ENCODE measurements around the gene MAPT. TPM values are rescaled to one million over a fixed set of nuclear protein-coding genes. Genes with fewer than 3 reads are reported as not detected.
A peak's percentile ranks its signal among the peaks of the same experiment; 100 is the strongest.

The MAPT gene
- total RNA-seq, 4 donors from 2014 or later, result 70.3 to 120 (median 82.8) TPM

DNA sequence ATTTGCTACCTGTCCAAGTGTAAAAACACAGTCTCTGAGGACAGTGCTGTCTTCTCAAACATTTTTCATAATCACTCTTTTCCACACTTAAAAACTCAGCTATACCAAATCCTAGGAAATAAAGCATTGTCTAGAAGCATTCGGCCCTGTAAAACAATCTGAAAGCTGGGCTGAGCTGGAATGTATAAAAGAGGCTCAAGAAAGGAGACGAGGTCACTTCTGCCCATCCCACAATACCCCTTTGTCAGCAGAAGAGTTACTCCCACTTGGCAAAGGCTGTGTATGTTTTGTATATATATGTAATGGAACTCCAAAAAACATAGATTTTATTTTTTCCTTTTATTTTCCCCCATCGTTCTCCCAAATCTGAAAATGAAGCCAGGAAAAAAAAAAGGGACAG lies 148.6 kb downstream of the MAPT start:
- intact Hi-C loops (cut with DNase I; ENCODE audit: low total_unique reads), result no loop called here
- no peaks in the 10 kb centered on the region for H3K9me3 ChIP-seq
- peaks cover 51 to 59% of the 10 kb centered on the region in 2 donors for H3K4me1 ChIP-seq
- H3K27ac ChIP-seq, result peak overlapping the region; percentile 65 to 77 (median 75)
- no peak for ATAC-seq
- H3K36me3 ChIP-seq, result peaks cover 0 to 27% of the 10 kb centered on the region in 2 donors
- no peak for DNase-seq
- in situ Hi-C loops (cut with MboI; ENCODE audit: low sequenced_read_pairs in 4 of 4), result loop anchor here in 3 of 4 donors (5.0 to 10.0 kb wide), 3 partner anchors 41 to 172 kb away; no protein-coding TSS in a partner anchor
- no peaks in the 10 kb centered on the region for H3K27me3 ChIP-seq
- H3K4me3 ChIP-seq, result no peak overlapping the region
- TF ChIP-seq, protein P1, sequence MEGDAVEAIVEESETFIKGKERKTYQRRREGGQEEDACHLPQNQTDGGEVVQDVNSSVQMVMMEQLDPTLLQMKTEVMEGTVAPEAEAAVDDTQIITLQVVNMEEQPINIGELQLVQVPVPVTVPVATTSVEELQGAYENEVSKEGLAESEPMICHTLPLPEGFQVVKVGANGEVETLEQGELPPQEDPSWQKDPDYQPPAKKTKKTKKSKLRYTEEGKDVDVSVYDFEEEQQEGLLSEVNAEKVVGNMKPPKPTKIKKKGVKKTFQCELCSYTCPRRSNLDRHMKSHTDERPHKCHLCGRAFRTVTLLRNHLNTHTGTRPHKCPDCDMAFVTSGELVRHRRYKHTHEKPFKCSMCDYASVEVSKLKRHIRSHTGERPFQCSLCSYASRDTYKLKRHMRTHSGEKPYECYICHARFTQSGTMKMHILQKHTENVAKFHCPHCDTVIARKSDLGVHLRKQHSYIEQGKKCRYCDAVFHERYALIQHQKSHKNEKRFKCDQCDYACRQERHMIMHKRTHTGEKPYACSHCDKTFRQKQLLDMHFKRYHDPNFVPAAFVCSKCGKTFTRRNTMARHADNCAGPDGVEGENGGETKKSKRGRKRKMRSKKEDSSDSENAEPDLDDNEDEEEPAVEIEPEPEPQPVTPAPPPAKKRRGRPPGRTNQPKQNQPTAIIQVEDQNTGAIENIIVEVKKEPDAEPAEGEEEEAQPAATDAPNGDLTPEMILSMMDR (IDR thresholded peaks at IDR 0.05 in 4 of 5, conservative IDR thresholded peaks at IDR 0.05 in 1 of 5), result no peak
- TF ChIP-seq POLR2A (IDR thresholded peaks at IDR 0.05), result no peak

- no peak for ATAC-seq
- peak overlapping the region; percentile 65 to 77 (median 75) for H3K27ac ChIP-seq
- H3K27me3 ChIP-seq, result no peaks in the 10 kb centered on the region
- peaks cover 45 to 58% of the 10 kb centered on the region in 2 donors for H3K4me1 ChIP-seq
- no peaks in the 10 kb centered on the region for H3K9me3 ChIP-seq
- H3K4me3 ChIP-seq, result no peak overlapping the region
- intact Hi-C loops (cut with DNase I; ENCODE audit: low total_unique reads) (loop anchor here (1.0 kb wide), 3 partner anchors 41 to 170 kb away; partner anchors contain the start of gene KANSL1), in situ Hi-C loops (cut with MboI; ENCODE audit: low sequenced_read_pairs in 4 of 4) (loop anchor here in 3 of 4 donors (5.0 to 10.0 kb wide), 3 partner anchors 41 to 171 kb away; no protein-coding TSS in a partner anchor)
- DNase-seq, result no peak
- TF ChIP-seq, protein P1 (IDR thresholded peaks at IDR 0.05 in 4 of 5, conservative IDR thresholded peaks at IDR 0.05 in 1 of 5), result no peak
- TF ChIP-seq POLR2A (IDR thresholded peaks at IDR 0.05), result no peak
- H3K36me3 ChIP-seq, result peaks cover 0 to 27% of the 10 kb centered on the region in 2 donors
These were observed 149.3 kb downstream of the MAPT start for GRCh38 chr17:46043606-46044005.

- peaks cover 39 to 50% of the 10 kb centered on the region in 2 donors for H3K4me1 ChIP-seq
- in situ Hi-C loops (cut with MboI; ENCODE audit: low sequenced_read_pairs in 4 of 4) (loop anchor here in 3 of 4 donors (5.0 to 10.0 kb wide), 3 partner anchors 42 to 170 kb away; no protein-coding TSS in a partner anchor), intact Hi-C loops (cut with DNase I; ENCODE audit: low total_unique reads) (loop anchor here (1.0 kb wide), 3 partner anchors 42 to 169 kb away; partner anchors contain the start of gene KANSL1)
- no peaks in the 10 kb centered on the region for H3K9me3 ChIP-seq
- peak overlapping the region; percentile 65 to 77 (median 75) for H3K27ac ChIP-seq
- DNase-seq (peak; percentile 80 to 84), ATAC-seq (peak; percentile 86 to 89)
- no peaks in the 10 kb centered on the region for H3K27me3 ChIP-seq
- H3K4me3 ChIP-seq, result no peak overlapping the region
- TF ChIP-seq, protein P1 (IDR thresholded peaks at IDR 0.05 in 4 of 5, conservative IDR thresholded peaks at IDR 0.05 in 1 of 5), result peak; percentile 83 to 92 (median 89)
- no peak for TF ChIP-seq POLR2A (IDR thresholded peaks at IDR 0.05)
- peaks cover 0 to 22% of the 10 kb centered on the region in 2 donors for H3K36me3 ChIP-seq
These were observed 150.1 kb downstream of the MAPT start for GRCh38 chr17:46044286-46044928.

- no peaks in the 10 kb centered on the region for H3K9me3 ChIP-seq
- in situ Hi-C loops (cut with MboI; ENCODE audit: low sequenced_read_pairs in 4 of 4), result loop anchor here in 3 of 4 donors (5.0 to 10.0 kb wide), 3 partner anchors 43 to 170 kb away; no protein-coding TSS in a partner anchor
- H3K27me3 ChIP-seq, result no peaks in the 10 kb centered on the region
- ATAC-seq (no peak), DNase-seq (no peak)
- peak overlapping the region; percentile 65 to 77 (median 75) for H3K27ac ChIP-seq
- H3K4me1 ChIP-seq, result peaks cover 33 to 44% of the 10 kb centered on the region in 2 donors
- H3K36me3 ChIP-seq, result peaks cover 0 to 24% of the 10 kb centered on the region in 2 donors
- intact Hi-C loops (cut with DNase I; ENCODE audit: low total_unique reads), result loop anchor here (1.0 kb wide), 3 partner anchors 43 to 168 kb away; partner anchors contain the start of gene KANSL1
- H3K4me3 ChIP-seq, result no peak overlapping the region
- TF ChIP-seq, protein P1 (IDR thresholded peaks at IDR 0.05 in 4 of 5, conservative IDR thresholded peaks at IDR 0.05 in 1 of 5), result no peak
- TF ChIP-seq POLR2A (IDR thresholded peaks at IDR 0.05), result no peak
These were observed 150.6 kb downstream of the MAPT start for GRCh38 chr17:46044989-46045388.
